Endodermal cell (in vitro differentiated cells): ENCODE measurements around the gene RALGPS1. TPM values are rescaled to one million over a fixed set of nuclear protein-coding genes. Genes with fewer than 3 reads are reported as not detected.

ENCODE experiments used
- DNase-seq: peaks from one replicate; pipeline ENCODE4 v3.0.0-alpha.2; 2017
- H3K27ac ChIP-seq: 2 replicates; pipeline ENCODE4 v1.5.1; 2013; ENCODE audit warnings: mild to moderate bottlenecking, low read depth, low read length, moderate library complexity
- H3K27me3 ChIP-seq: 2 replicates; pipeline ENCODE4 v1.6.1; 2013; ENCODE audit warnings: mild to moderate bottlenecking, low read length, moderate library complexity; ENCODE audit not compliant: insufficient read depth, control insufficient read depth, poor library complexity, severe bottlenecking
- H3K36me3 ChIP-seq: 2 replicates; pipeline ENCODE4 v1.7.0; 2013; ENCODE audit warnings: mild to moderate bottlenecking, low read length, moderate library complexity; ENCODE audit not compliant: control insufficient read depth, insufficient read depth
- H3K4me1 ChIP-seq: one replicate; pipeline ENCODE4 v1.7.0; 2013; ENCODE audit warnings: low read length; ENCODE audit not compliant: control insufficient read depth, insufficient read depth
- H3K4me3 ChIP-seq: 2 replicates; pipeline ENCODE4 v1.5.1; 2013; ENCODE audit warnings: mild to moderate bottlenecking, low read length, moderate library complexity
- H3K9ac ChIP-seq: 2 replicates; pipeline ENCODE4 v1.6.1; 2013; ENCODE audit warnings: mild to moderate bottlenecking, low read length, moderate library complexity; ENCODE audit not compliant: poor library complexity, severe bottlenecking; ENCODE audit errors: extremely low read depth
- H3K9me3 ChIP-seq: 2 replicates; pipeline ENCODE4 v1.6.1; 2013; ENCODE audit warnings: mild to moderate bottlenecking, low read length, moderate library complexity; ENCODE audit not compliant: control insufficient read depth
- H3K27ac Mint-ChIP-seq: 2 replicates; pipeline ENCODE4 v1.8.0; 2020; ENCODE audit warnings: mixed read lengths
- H3K27me3 Mint-ChIP-seq: 2 replicates; pipeline ENCODE4 v1.8.0; 2021; ENCODE audit warnings: mild to moderate bottlenecking, mixed read lengths; ENCODE audit not compliant: insufficient read depth
- H3K36me3 Mint-ChIP-seq: 2 replicates; pipeline ENCODE4 v1.8.0; 2020; ENCODE audit warnings: low read depth, mixed read lengths
- H3K4me1 Mint-ChIP-seq: 2 replicates; pipeline ENCODE4 v1.8.0; 2020; ENCODE audit warnings: mixed read lengths
- H3K4me3 Mint-ChIP-seq: 2 replicates; pipeline ENCODE4 v1.8.0; 2020; ENCODE audit warnings: mild to moderate bottlenecking, moderate library complexity, mixed read lengths
- H3K9me3 Mint-ChIP-seq: 2 replicates; pipeline ENCODE4 v1.8.0; 2020; ENCODE audit warnings: mild to moderate bottlenecking, mixed read lengths
- CTCF ChIP-seq: fragments of 200-600 bp; sonication (generic); conservative IDR thresholded peaks from 2 replicates; pipeline ENCODE4 v1.5.0; 2021; ENCODE audit warnings: antibody characterized with exemption, mild to moderate bottlenecking
- WGBS, 2 experiments: methylation state at CpG; one replicate each; pipeline versions ENCODE4 v1.1.5 to v1.1.7; 2013; ENCODE audit warnings: missing lambda C conversion rate in 2 of 2, mixed read lengths in 1 of 2; ENCODE audit not compliant: insufficient coverage in 1 of 2, insufficient read length in 1 of 2; 5-methylcytosine and 5-hydroxymethylcytosine counted together
- total RNA-seq, 2 donors: library from RNA; stranded (reverse); fragmentation: NEBNext Ultra II Directional in 1 of 2; extraction: Animal tissue kit (Norgen Biotek cat#: 25700) in 1 of 2; gene quantifications; 2 replicates in 1 of 2; 3 replicates in 1 of 2; pipeline ENCODE4 v1.2.1, GENCODE V29; 2021

The RALGPS1 gene
- total RNA-seq, 2 donors from 2014 or later, result 23.3 to 25.0 TPM

GRCh38 chr9:127167560-127168326 lies 253.2 kb downstream of the RALGPS1 start:
- no peak for DNase-seq
- H3K9me3 Mint-ChIP-seq, result no peaks in the 10 kb centered on the region
- Histone ChIP-seq H3K4me1 (no peaks in the 10 kb centered on the region), H3K27me3 (no peaks in the 10 kb centered on the region), H3K9me3 (no peaks in the 10 kb centered on the region), H3K27ac (no peak overlapping the region), H3K36me3 (no peaks in the 10 kb centered on the region), H3K9ac (no peak overlapping the region), H3K4me3 (no peak overlapping the region)
- no peak overlapping the region for H3K27ac Mint-ChIP-seq
- no peaks in the 10 kb centered on the region for H3K36me3 Mint-ChIP-seq
- no peak overlapping the region for H3K4me3 Mint-ChIP-seq
- TF ChIP-seq CTCF, result no peak
- 89 to 94% methylated on average over 8 to 11 of the region's 11 CpGs for WGBS, 2 experiments
- H3K4me1 Mint-ChIP-seq, result peaks cover 11% of the 10 kb centered on the region
- no peaks in the 10 kb centered on the region for H3K27me3 Mint-ChIP-seq

GRCh38 chr9:127168756-127169574 lies 254.4 kb downstream of the RALGPS1 start:
- no peak overlapping the region for H3K27ac ChIP-seq
- H3K27me3 ChIP-seq, result no peaks in the 10 kb centered on the region
- no peak for TF ChIP-seq CTCF
- no peaks in the 10 kb centered on the region for H3K9me3 ChIP-seq
- Mint-ChIP-seq H3K4me3 (no peak overlapping the region), H3K36me3 (no peaks in the 10 kb centered on the region), H3K9me3 (no peaks in the 10 kb centered on the region), H3K27ac (no peak overlapping the region), H3K4me1 (peaks cover 5% of the 10 kb centered on the region), H3K27me3 (no peaks in the 10 kb centered on the region)
- no peak for DNase-seq
- no peaks in the 10 kb centered on the region for H3K4me1 ChIP-seq
- H3K36me3 ChIP-seq, result no peaks in the 10 kb centered on the region
- no peak overlapping the region for H3K9ac ChIP-seq
- WGBS, 2 experiments, result 95 to 98% methylated on average over 9 to 10 of the region's 10 CpGs
- H3K4me3 ChIP-seq, result no peak overlapping the region

GRCh38 chr9:127169575-127169883 lies 254.9 kb downstream of the RALGPS1 start:
- H3K27ac ChIP-seq, result no peak overlapping the region
- no peaks in the 10 kb centered on the region for H3K36me3 ChIP-seq
- DNase-seq, result no peak
- H3K27me3 ChIP-seq, result no peaks in the 10 kb centered on the region
- TF ChIP-seq CTCF, result no peak
- no peaks in the 10 kb centered on the region for H3K27me3 Mint-ChIP-seq
- no peaks in the 10 kb centered on the region for H3K9me3 ChIP-seq
- H3K4me1 ChIP-seq, result no peaks in the 10 kb centered on the region
- H3K4me3 ChIP-seq, result no peak overlapping the region
- H3K27ac Mint-ChIP-seq, result no peak overlapping the region
- H3K9me3 Mint-ChIP-seq, result no peaks in the 10 kb centered on the region
- H3K9ac ChIP-seq, result no peak overlapping the region
- peaks cover 5% of the 10 kb centered on the region for H3K4me1 Mint-ChIP-seq
- H3K36me3 Mint-ChIP-seq, result no peaks in the 10 kb centered on the region
- WGBS, 2 experiments, result 92% methylated on average over 5 of the region's 5 CpGs
- H3K4me3 Mint-ChIP-seq, result no peak overlapping the region
